Activated CD4-positive, alpha-beta T cell treated with anti-CD3 and anti-CD28 coated beads, Interleukin-2, amount 10 ng/mL, durations not matched to agents 24 days and 14 days (primary cell): ENCODE results near the gene ZBTB8A. TPM values are rescaled to one million over a fixed set of nuclear protein-coding genes. Genes with fewer than 3 reads are reported as not detected.
"Not testable (repeated sequence)": the region's sequence is repeated elsewhere in the genome, so short reads cannot be mapped to it uniquely, and the experiment has no call there.

Source experiments
- DNase-seq: peaks from one replicate; pipeline ENCODE4 v3.0.0; 2022
- H3K27ac Mint-ChIP-seq: one replicate; pipeline ENCODE4 v1.8.0; 2022; ENCODE audit warnings: mild to moderate bottlenecking, mixed read lengths
- H3K27me3 Mint-ChIP-seq: one replicate; pipeline ENCODE4 v1.8.0; 2022; ENCODE audit warnings: mixed read lengths
- H3K36me3 Mint-ChIP-seq: one replicate; pipeline ENCODE4 v1.8.0; 2022; ENCODE audit warnings: low read depth, mild to moderate bottlenecking, mixed read lengths
- H3K4me1 Mint-ChIP-seq: one replicate; pipeline ENCODE4 v1.8.0; 2021; ENCODE audit warnings: mixed read lengths
- H3K4me3 Mint-ChIP-seq: one replicate; pipeline ENCODE4 v1.8.0; 2022; ENCODE audit warnings: mild to moderate bottlenecking, moderate library complexity, mixed read lengths
- H3K9me3 Mint-ChIP-seq: one replicate; pipeline ENCODE4 v1.8.0; 2021; ENCODE audit warnings: mixed read lengths
- intact Hi-C: fragments of 100-400 bp; cut with micrococcal nuclease; formaldehyde crosslinking; loops from one replicate; pipeline ENCODE4 v1.15.1; 2023
- total RNA-seq: library from RNA; stranded (reverse); gene quantifications from 2 replicates; pipeline ENCODE4 v1.2.3, GENCODE V29; 2022

ZBTB8A gene
- total RNA-seq, 1 donor from 2014 or later: 0.19 TPM

GRCh38 chr1:32518976-32519375 lies 20.3 kb upstream of the ZBTB8A start:
- Mint-ChIP-seq H3K9me3 (no peaks in the 10 kb centered on the region), H3K4me3 (no peak overlapping the region), H3K36me3 (no peaks in the 10 kb centered on the region), H3K27me3 (peaks cover 9% of the 10 kb centered on the region), H3K4me1 (peaks cover 4% of the 10 kb centered on the region), H3K27ac (no peak overlapping the region)
- DNase-seq: no peak
- intact Hi-C loops: no loop called here

DNA sequence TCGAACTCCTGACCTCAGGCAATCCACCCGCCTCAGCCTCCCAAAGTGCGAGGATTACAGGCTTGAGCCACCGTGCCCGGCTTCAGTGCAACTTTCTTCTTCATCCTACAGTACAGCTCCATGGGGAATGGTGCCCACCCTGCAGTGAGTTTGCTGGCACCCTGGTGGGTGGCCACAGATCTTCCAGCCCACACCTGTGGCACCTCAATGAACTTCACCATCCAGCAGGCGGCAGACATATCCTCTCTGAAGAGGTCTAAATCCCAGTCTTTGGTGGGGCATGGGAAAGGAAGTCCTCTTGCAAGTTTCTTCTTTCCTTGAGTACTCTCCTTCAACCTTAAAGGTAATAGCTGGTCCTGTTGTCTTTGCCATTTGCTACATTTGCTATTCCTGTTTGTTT lies 18.1 kb upstream of the ZBTB8A start:
- Mint-ChIP-seq H3K4me3 (peak overlapping the region; percentile 78), H3K27me3 (peaks cover 5% of the 10 kb centered on the region), H3K36me3 (no peaks in the 10 kb centered on the region), H3K9me3 (no peaks in the 10 kb centered on the region), H3K4me1 (peaks cover 7% of the 10 kb centered on the region), H3K27ac (peak overlapping the region; percentile 34)
- intact Hi-C loops: loop anchor here (10.0 kb wide), 1 partner anchor 104 kb away; no protein-coding TSS in a partner anchor
- no peak for DNase-seq

DNA sequence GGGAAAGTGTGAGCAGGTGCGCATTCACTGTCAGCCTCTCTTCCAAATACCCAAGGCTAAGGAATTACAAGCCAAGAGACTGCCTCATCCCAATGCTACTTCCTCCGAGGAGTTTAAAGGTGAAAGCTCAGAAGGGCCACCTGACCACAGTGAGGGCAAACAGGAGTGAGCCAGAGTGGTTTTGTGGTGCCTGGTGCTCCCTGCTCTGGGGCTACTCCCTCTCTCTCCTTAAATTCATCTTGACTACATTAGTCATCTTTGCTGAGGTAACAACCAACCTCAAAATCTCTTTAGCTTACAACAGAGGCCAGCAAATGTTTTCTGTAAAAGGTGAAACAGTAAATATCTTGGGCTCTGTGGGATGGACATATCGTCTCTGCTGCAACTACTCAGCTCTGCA lies 14.2 kb upstream of the ZBTB8A start:
- H3K27me3 Mint-ChIP-seq: peaks cover 7% of the 10 kb centered on the region
- no peak overlapping the region for H3K4me3 Mint-ChIP-seq
- no peaks in the 10 kb centered on the region for H3K36me3 Mint-ChIP-seq
- no peak overlapping the region for H3K27ac Mint-ChIP-seq
- no peak for DNase-seq
- intact Hi-C loops: loop anchor here (10.0 kb wide), 1 partner anchor 100 kb away; no protein-coding TSS in a partner anchor
- H3K4me1 Mint-ChIP-seq: peaks cover 7% of the 10 kb centered on the region
- H3K9me3 Mint-ChIP-seq: no peaks in the 10 kb centered on the region

- no peak for DNase-seq
- H3K27ac Mint-ChIP-seq: no peak overlapping the region
- intact Hi-C loops: loop anchor here (10.0 kb wide), 1 partner anchor 99 kb away; no protein-coding TSS in a partner anchor
- H3K27me3 Mint-ChIP-seq: peaks cover 7% of the 10 kb centered on the region
- H3K4me1 Mint-ChIP-seq: peaks cover 6% of the 10 kb centered on the region
- no peaks in the 10 kb centered on the region for H3K36me3 Mint-ChIP-seq
- H3K9me3 Mint-ChIP-seq: no peaks in the 10 kb centered on the region
- H3K4me3 Mint-ChIP-seq: no peak overlapping the region
Measured at GRCh38 chr1:32525661-32526444, 13.4 kb upstream of the ZBTB8A start.

- intact Hi-C loops: loop anchor here (10.0 kb wide), 1 partner anchor 96 kb away; no protein-coding TSS in a partner anchor
- not testable (repeated sequence) for H3K4me1 Mint-ChIP-seq
Measured at GRCh38 chr1:32528550-32528949, 10.7 kb upstream of the ZBTB8A start.

GRCh38 chr1:32533792-32534327 lies 5.4 kb upstream of the ZBTB8A start:
- Mint-ChIP-seq H3K27ac (no peak overlapping the region), H3K4me1 (peaks cover under 1% of the 10 kb centered on the region), H3K9me3 (no peaks in the 10 kb centered on the region), H3K36me3 (no peaks in the 10 kb centered on the region), H3K27me3 (peaks cover 48% of the 10 kb centered on the region), H3K4me3 (no peak overlapping the region)
- DNase-seq: no peak
- intact Hi-C loops: no loop called here

More at GRCh38 chr1:32528550-32528949, 10.7 kb upstream of the ZBTB8A start:
- H3K27me3 Mint-ChIP-seq, H3K27ac Mint-ChIP-seq, H3K9me3 Mint-ChIP-seq, H3K4me3 Mint-ChIP-seq, DNase-seq, H3K36me3 Mint-ChIP-seq: not testable (repeated sequence)

DNA sequence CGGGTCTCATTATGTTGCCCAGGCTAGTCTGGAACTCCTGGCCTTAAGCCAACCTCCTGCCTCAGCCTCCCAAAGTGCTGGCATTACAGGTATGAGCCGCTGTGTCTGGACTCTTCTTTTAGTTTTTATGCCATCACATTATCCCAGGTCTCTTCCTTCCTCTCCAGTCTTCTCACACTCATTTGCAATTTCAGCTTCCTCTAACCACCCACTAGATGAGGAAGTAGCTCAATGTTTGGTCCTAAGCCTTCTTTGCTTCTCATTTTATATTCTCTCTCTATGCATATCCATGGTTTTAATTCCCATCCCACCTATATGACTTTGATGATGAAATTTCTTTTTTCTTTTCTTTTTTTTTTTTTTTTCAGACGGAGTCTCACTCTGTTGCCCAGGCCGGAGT lies 3.1 kb upstream of the ZBTB8A start:
- no peaks in the 10 kb centered on the region for H3K9me3 Mint-ChIP-seq

DNA sequence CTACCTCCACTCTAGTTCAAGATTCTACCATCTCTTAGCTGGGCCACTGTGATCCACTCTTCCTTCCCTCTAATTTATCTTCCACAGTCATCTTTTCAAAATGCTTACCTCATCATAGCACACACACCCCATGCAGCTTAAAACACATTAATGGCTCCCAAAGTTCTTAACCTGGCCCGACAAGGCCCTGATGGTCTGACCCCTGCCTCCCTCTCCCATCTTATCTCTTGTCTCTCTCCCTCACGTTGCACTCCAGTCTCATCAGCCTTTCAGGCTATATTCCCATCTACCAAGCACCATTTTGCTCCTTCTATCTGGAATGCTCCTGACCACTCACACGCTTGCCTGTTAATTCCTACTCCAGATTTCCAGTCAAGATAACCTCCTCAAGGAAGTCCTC lies 2.5 kb upstream of the ZBTB8A start:
- no peak for DNase-seq
- H3K27me3 Mint-ChIP-seq: peaks cover 70% of the 10 kb centered on the region
- H3K9me3 Mint-ChIP-seq: no peaks in the 10 kb centered on the region
- H3K27ac Mint-ChIP-seq: no peak overlapping the region
- intact Hi-C loops: no loop called here
- H3K4me1 Mint-ChIP-seq: peaks cover 8% of the 10 kb centered on the region
- no peaks in the 10 kb centered on the region for H3K36me3 Mint-ChIP-seq
- no peak overlapping the region for H3K4me3 Mint-ChIP-seq

More for the DNA sequence above, 3.1 kb upstream of the ZBTB8A start:
- Mint-ChIP-seq H3K4me3 (no peak overlapping the region), H3K36me3 (no peaks in the 10 kb centered on the region), H3K27ac (no peak overlapping the region), H3K27me3 (peaks cover 64% of the 10 kb centered on the region), H3K4me1 (peaks cover 8% of the 10 kb centered on the region)
- intact Hi-C loops: no loop called here
- no peak for DNase-seq

GRCh38 chr1:32539584-32540571 lies 651 bp downstream of the ZBTB8A start:
- intact Hi-C loops: no loop called here
- H3K27ac Mint-ChIP-seq: no peak overlapping the region
- peaks cover 8% of the 10 kb centered on the region for H3K4me1 Mint-ChIP-seq
- peaks cover 68% of the 10 kb centered on the region for H3K27me3 Mint-ChIP-seq
- H3K9me3 Mint-ChIP-seq: no peaks in the 10 kb centered on the region
- no peaks in the 10 kb centered on the region for H3K36me3 Mint-ChIP-seq
- peak overlapping the region; percentile 77 for H3K4me3 Mint-ChIP-seq
- peak; percentile 64 for DNase-seq

DNA sequence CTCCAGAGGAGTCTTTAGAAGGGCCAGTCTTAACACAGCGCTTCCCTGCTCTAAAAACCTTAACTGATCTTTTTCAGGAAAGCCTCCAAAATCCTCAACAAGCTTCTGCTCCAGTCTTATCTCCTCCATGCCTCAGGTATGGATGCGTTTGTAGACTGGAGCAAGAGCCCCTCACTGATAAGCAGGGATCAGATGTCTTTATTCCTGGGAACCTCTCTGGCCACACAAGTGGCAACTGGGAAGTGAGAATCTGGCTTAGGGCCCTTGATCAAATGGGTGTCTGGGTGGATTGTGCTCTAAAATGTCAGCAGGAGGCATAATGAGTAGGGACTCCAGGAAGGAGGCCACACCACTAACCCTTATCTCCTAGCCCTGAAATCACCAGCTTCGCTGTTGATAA lies 1.4 kb downstream of the ZBTB8A start:
- H3K27me3 Mint-ChIP-seq: peaks cover 63% of the 10 kb centered on the region
- no peak overlapping the region for H3K27ac Mint-ChIP-seq

GRCh38 chr1:32541064-32541566 lies 1.9 kb downstream of the ZBTB8A start:
- Mint-ChIP-seq H3K9me3 (no peaks in the 10 kb centered on the region), H3K27ac (no peak overlapping the region), H3K27me3 (peaks cover 61% of the 10 kb centered on the region), H3K4me3 (peak overlapping the region; percentile 40), H3K4me1 (peaks cover 8% of the 10 kb centered on the region), H3K36me3 (no peaks in the 10 kb centered on the region)
- intact Hi-C loops: no loop called here
- DNase-seq: no peak

More for the DNA sequence above, 1.4 kb downstream of the ZBTB8A start:
- Mint-ChIP-seq H3K4me3 (peak overlapping the region; percentile 77), H3K36me3 (no peaks in the 10 kb centered on the region), H3K9me3 (no peaks in the 10 kb centered on the region), H3K4me1 (peaks cover 8% of the 10 kb centered on the region)
- intact Hi-C loops: no loop called here
- no peak for DNase-seq

DNA sequence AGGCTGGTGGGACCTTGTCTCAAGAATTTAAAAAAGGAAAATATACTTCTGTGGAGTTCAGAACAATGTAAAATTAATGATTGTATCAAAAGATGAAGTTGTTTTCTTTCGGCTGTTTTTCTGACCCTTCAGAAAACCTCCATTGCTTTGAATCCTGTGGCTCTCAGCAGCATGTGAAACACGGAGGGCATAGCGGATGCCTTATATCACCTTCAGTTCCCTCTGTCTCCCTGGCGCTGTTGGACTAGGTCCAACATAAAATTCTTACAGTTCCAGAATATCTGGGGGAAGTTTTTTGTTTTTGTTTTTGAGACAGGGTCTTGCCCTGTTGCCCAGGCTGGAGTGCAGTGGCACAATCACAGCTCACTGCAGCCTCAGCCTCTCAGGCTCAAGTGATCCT lies 7.4 kb downstream of the ZBTB8A start:
- intact Hi-C loops: no loop called here
- Mint-ChIP-seq H3K9me3 (no peaks in the 10 kb centered on the region), H3K4me3 (no peak overlapping the region), H3K36me3 (no peaks in the 10 kb centered on the region), H3K4me1 (no peaks in the 10 kb centered on the region), H3K27me3 (peaks cover 18% of the 10 kb centered on the region), H3K27ac (no peak overlapping the region)
- no peak for DNase-seq

GRCh38 chr1:32549616-32550015 lies 10.4 kb downstream of the ZBTB8A start:
- H3K4me3 Mint-ChIP-seq: no peak overlapping the region
- no peaks in the 10 kb centered on the region for H3K36me3 Mint-ChIP-seq
- no peaks in the 10 kb centered on the region for H3K9me3 Mint-ChIP-seq
- intact Hi-C loops: no loop called here
- DNase-seq: no peak
- H3K27me3 Mint-ChIP-seq: peaks cover 5% of the 10 kb centered on the region
- H3K4me1 Mint-ChIP-seq: no peaks in the 10 kb centered on the region
- no peak overlapping the region for H3K27ac Mint-ChIP-seq
